K562 (cell line): ENCODE data around the gene SOS1. TPM values are rescaled to one million over a fixed set of nuclear protein-coding genes. Genes with fewer than 3 reads are reported as not detected.
A peak's percentile ranks its signal among the peaks of the same experiment; 100 is the strongest.

Experiments used
- BCL6 ChIP-seq: fragments of 250-450 bp; sonication (Bioruptor Pico); IDR thresholded peaks from 2 replicates; pipeline ENCODE4 v1.4.0; 2020
- CBX3 ChIP-seq, 2 experiments: IDR thresholded peaks; 1 replicate in 1 of 2; 2 replicates in 1 of 2; pipeline ENCODE4 v1.6.1; 2012; ENCODE audit warnings: inconsistent platforms in 2 of 2, low read length in 2 of 2, borderline replicate concordance in 1 of 2, control low read depth in 1 of 2
- E2F5 ChIP-seq: sonication (generic); formaldehyde crosslinking; IDR thresholded peaks from 2 replicates; pipeline ENCODE4 v1.8.0; 2022; ENCODE audit warnings: mild to moderate bottlenecking, missing genetic modification reagents
- E2F6 ChIP-seq, 2 experiments: IDR thresholded peaks; 2 replicates each; pipeline ENCODE4 v1.6.1; 2011; ENCODE audit warnings: borderline replicate concordance in 1 of 2, control low read depth in 1 of 2, low read depth in 1 of 2, low read length in 1 of 2, mild to moderate bottlenecking in 1 of 2, mixed read lengths in 1 of 2, moderate library complexity in 1 of 2; ENCODE audit not compliant: insufficient read depth in 1 of 2, insufficient read length in 1 of 2, poor library complexity in 1 of 2, severe bottlenecking in 1 of 2; ENCODE audit errors: extremely low read depth in 1 of 2
- ERF ChIP-seq: fragments of 450-650 bp; formaldehyde crosslinking; IDR thresholded peaks from 2 replicates; pipeline ENCODE4 v1.4.0; 2020; ENCODE audit warnings: mild to moderate bottlenecking, mixed read lengths
- FOXO4 ChIP-seq: fragments of 450-650 bp; formaldehyde crosslinking; IDR thresholded peaks from 2 replicates; pipeline ENCODE4 v1.4.0; 2020; ENCODE audit warnings: mild to moderate bottlenecking, moderate library complexity
- KDM4B ChIP-seq, 2 experiments: fragments of 450-650 bp in 1 of 2; sonication (generic) in 1 of 2; IDR thresholded peaks; 2 replicates each; pipeline ENCODE4 v1.6.1; 2016 to 2017; ENCODE audit warnings: borderline replicate concordance in 2 of 2, antibody characterized with exemption in 1 of 2, low read depth in 1 of 2, mild to moderate bottlenecking in 1 of 2
- MYC ChIP-seq, 2 experiments: fragments of 250-450 bp in 1 of 2; sonication (Bioruptor Pico) in 1 of 2; IDR thresholded peaks; 2 replicates each; pipeline versions ENCODE4 v1.5.1 to v1.6.1; 2012 to 2021; ENCODE audit warnings: low read depth in 2 of 2, borderline replicate concordance in 1 of 2, improper control_type of control experiment in 1 of 2, low read length in 1 of 2, mild to moderate bottlenecking in 1 of 2, moderate library complexity in 1 of 2
- NUFIP1 ChIP-seq: fragments of 450-650 bp; IDR thresholded peaks from 2 replicates; pipeline ENCODE4 v1.6.1; 2018; ENCODE audit not compliant: partially characterized antibody
- RBM15 ChIP-seq: fragments of 200-400 bp; formaldehyde crosslinking; IDR thresholded peaks from 2 replicates; pipeline ENCODE4 v1.6.1; 2018; ENCODE audit warnings: mild to moderate bottlenecking, low read length, moderate library complexity; ENCODE audit not compliant: insufficient read depth
- SNRNP70 ChIP-seq: fragments of 200-400 bp; formaldehyde crosslinking; optimal IDR thresholded peaks from 2 replicates; pipeline ENCODE3; 2017; ENCODE audit warnings: low read depth, low read length
- ZBTB11 ChIP-seq, 3 experiments: fragments of 200-800 bp in 1 of 3; fragments of 250-450 bp in 1 of 3; fragments of 450-650 bp in 1 of 3; sonication (Bioruptor Pico) in 1 of 3; sonication (Bioruptor generic) in 1 of 3; formaldehyde crosslinking in 1 of 3; IDR thresholded peaks; 2 replicates each; pipeline versions ENCODE4 v1.6.1 to v1.8.0; 2016 to 2022; ENCODE audit warnings: mild to moderate bottlenecking in 2 of 3, missing genetic modification characterization in 2 of 3, missing compliant biosample characterization in 1 of 3, moderate library complexity in 1 of 3
- ZSCAN29 ChIP-seq: fragments of 450-650 bp; IDR thresholded peaks from 2 replicates; pipeline ENCODE4 v1.6.1; 2017
- polyA plus RNA-seq, 8 experiments: library from polyadenylated mRNA; depleted of rRNA in 4 of 8; stranded (reverse) in 5 of 8; unstranded in 3 of 8; fragments of >200 nt; fragmentation: Nextera tagmentation in 2 of 8; fragmentation: Illumina TruSeq in 1 of 8; extraction: Ambion mirVana in 2 of 8; extraction: Trizol in 1 of 8; gene quantifications; 2 replicates each; pipeline versions ENCODE4 v1.2.1 to v1.2.3, GENCODE V29; 2011 to 2014; ENCODE audit warnings: inconsistent platforms in 1 of 8, missing spikeins in 1 of 8
- total RNA-seq, 7 experiments: library from RNA; depleted of rRNA in 6 of 7; stranded (reverse); fragments of >200 nt in 6 of 7; fragmentation: Illumina TruSeq in 2 of 7; extraction: Trizol in 2 of 7; gene quantifications; 2 replicates each; pipeline versions ENCODE4 v1.2.1 to v1.2.3, GENCODE V29; 2011 to 2021; ENCODE audit warnings: low replicate concordance in 1 of 7

SOS1 gene
- total and polyA plus RNA-seq, 9 of the 15 experiments (the other 6 are each of a cell fraction or from before 2014, with no cell fraction given): 2.5 to 27.1 (median 16.3) TPM

GRCh38 chr2:39119732-39120520 is 925 bp downstream of the SOS1 start (continued):
- TF ChIP-seq E2F5 (CRISPR knock-in tag) (no peak), ZBTB11 (CRISPR knock-in tag; IDR thresholded peaks at IDR 0.05) (no peak), E2F6 (IDR thresholded peaks at IDR 0.05; ENCODE audit: borderline replicate concordance in 1 of 2, extremely low read depth in 1 of 2, insufficient read depth in 1 of 2, insufficient read length in 1 of 2, low read depth in 1 of 2, low read length in 1 of 2, poor library complexity in 1 of 2, severe bottlenecking in 1 of 2) (peak in 1 of 2 experiments; percentile 41), KDM4B (IDR thresholded peaks at IDR 0.05; ENCODE audit: borderline replicate concordance in 2 of 2, low read depth in 1 of 2) (no peak), RBM15 (no peak), ERF (CRISPR knock-in tag) (no peak), FOXO4 (CRISPR knock-in tag) (no peak), MYC (IDR thresholded peaks at IDR 0.05; ENCODE audit: low read depth, low read length) (0 out of 2 replicates have a peak, but pooled peaks have one; percentile 12), MYC (CRISPR knock-in tag; IDR thresholded peaks at IDR 0.05; ENCODE audit: borderline replicate concordance, low read depth) (no peak), SNRNP70 (no peak), ZSCAN29 (0 out of 2 replicates have a peak, but pooled peaks have one; percentile 38), CBX3 (IDR thresholded peaks at IDR 0.05; ENCODE audit: borderline replicate concordance in 1 of 2, low read length in 2 of 2) (no peak), BCL6 (CRISPR knock-in tag) (no peak), NUFIP1 (no peak)
